GM11168 (cell line): ENCODE measurements around the gene LRRC25.

Experiments used
- in situ Hi-C: fragments of 300-500 bp; cut with MboI; formaldehyde crosslinking; loops from one replicate; pipeline ENCODE4 v1.12.0; 2022; ENCODE audit warnings: low sequenced_read_pairs; ENCODE audit not compliant: unreplicated experiment

LRRC25 gene

GRCh38 chr19:18425515-18426415 is 28.3 kb upstream of the LRRC25 start:
- in situ Hi-C loops, result no loop called here

GRCh38 chr19:18424890-18425514 is 27.6 kb upstream of the LRRC25 start:
- in situ Hi-C loops, result no loop called here

GRCh38 chr19:18424122-18424889 is 26.9 kb upstream of the LRRC25 start:
- in situ Hi-C loops, result no loop called here

- in situ Hi-C loops, result no loop called here
Measured at GRCh38 chr19:18423258-18424020, 26.0 kb upstream of the LRRC25 start.

GRCh38 chr19:18422530-18423191 is 25.2 kb upstream of the LRRC25 start:
- in situ Hi-C loops, result no loop called here

GRCh38 chr19:18421371-18421959 is 24.0 kb upstream of the LRRC25 start:
- in situ Hi-C loops, result no loop called here

GRCh38 chr19:18420930-18421329 is 23.5 kb upstream of the LRRC25 start:
- in situ Hi-C loops, result no loop called here

GRCh38 chr19:18419699-18420460 is 22.5 kb upstream of the LRRC25 start:
- in situ Hi-C loops, result no loop called here

GRCh38 chr19:18419195-18419698 is 21.8 kb upstream of the LRRC25 start, which contains the start of gene SSBP4:
Gene SSBP4 (plus strand): TSS chr19:18419398. CDS start chr19:18419649, 251 bp downstream.
- in situ Hi-C loops, result no loop called here

GRCh38 chr19:18418483-18419194 is 21.2 kb upstream of the LRRC25 start:
- in situ Hi-C loops, result no loop called here

GRCh38 chr19:18418029-18418482 is 20.6 kb upstream of the LRRC25 start:
- in situ Hi-C loops, result no loop called here

- in situ Hi-C loops, result no loop called here
Measured at GRCh38 chr19:18417250-18418028, 20.0 kb upstream of the LRRC25 start.

- in situ Hi-C loops, result no loop called here
Measured at GRCh38 chr19:18416778-18417249, 19.4 kb upstream of the LRRC25 start.

GRCh38 chr19:18415178-18415867 is 17.9 kb upstream of the LRRC25 start:
- in situ Hi-C loops, result no loop called here

GRCh38 chr19:18414504-18415177 is 17.2 kb upstream of the LRRC25 start:
- in situ Hi-C loops, result no loop called here
